GM21717 (cell line): Measurements from ENCODE around the gene NAV3.

ENCODE experiments used
- ATAC-seq: cut with Tn5 transposase; IDR thresholded peaks from one replicate; pipeline ENCODE4 v1.9.1; 2021; ENCODE audit warnings: mild to moderate bottlenecking, moderate library complexity; ENCODE audit not compliant: unreplicated experiment

The NAV3 gene

GRCh38 chr12:78115889-78116288 lies 285.2 kb downstream of the NAV3 start:
- ATAC-seq, result no peak

GRCh38 chr12:78118036-78118435 lies 287.3 kb downstream of the NAV3 start:
- no peak for ATAC-seq

DNA sequence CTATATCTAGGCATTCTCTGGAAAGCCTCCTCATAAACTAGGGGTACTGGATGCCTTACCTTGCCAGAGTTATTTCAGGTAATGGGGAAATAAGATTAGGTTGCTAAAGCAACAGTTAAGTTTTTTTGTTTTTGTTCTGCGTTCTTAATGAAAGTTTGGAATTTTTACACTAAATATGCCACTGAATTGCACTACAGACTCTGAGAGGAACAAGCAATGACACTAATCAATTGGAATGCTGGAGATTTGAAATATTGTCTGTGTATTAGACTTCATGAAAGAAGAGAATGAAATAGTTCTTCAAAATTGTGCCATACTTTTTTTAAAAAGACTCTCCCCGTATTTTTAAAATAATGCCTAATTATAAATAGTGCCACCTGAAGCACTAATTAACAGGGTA lies 287.8 kb downstream of the NAV3 start:
- ATAC-seq, result no peak

DNA sequence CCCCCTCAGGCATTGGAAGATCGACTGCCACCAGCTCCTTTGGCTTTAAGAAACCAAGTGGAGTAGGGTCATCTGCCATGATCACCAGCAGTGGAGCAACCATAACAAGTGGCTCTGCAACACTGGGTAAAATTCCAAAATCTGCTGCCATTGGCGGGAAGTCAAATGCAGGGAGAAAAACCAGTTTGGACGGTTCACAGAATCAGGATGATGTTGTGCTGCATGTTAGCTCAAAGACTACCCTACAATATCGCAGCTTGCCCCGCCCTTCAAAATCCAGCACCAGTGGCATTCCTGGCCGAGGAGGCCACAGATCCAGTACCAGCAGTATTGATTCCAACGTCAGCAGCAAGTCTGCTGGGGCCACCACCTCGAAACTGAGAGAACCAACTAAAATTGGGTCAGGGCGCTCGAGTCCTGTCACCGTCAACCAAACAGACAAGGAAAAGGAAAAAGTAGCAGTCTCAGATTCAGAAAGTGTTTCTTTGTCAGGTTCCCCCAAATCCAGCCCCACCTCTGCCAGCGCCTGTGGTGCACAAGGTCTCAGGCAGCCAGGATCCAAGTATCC lies 288.7 kb downstream of the NAV3 start:
- ATAC-seq, result no peak

DNA sequence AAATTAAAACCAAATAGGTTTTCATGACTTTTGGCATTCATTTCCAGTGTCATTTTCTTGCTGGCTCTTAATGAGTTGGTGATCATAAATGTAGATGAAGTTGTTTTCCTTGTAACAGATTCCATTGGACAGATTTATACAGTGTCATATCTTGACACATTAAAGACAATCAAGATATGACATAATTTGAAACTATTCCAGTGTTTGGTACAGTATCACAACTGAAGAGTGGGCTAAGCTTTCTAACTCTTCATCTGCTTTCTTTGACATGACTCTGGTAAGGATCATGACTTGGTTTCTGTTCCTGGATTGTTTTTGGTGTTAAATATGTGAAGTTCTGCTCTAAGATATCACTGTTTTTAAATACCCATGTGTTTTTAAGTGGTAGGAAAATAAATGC lies 289.6 kb downstream of the NAV3 start:
- ATAC-seq, result no peak

- ATAC-seq, result no peak
Observed at GRCh38 chr12:78120866-78121560, 290.3 kb downstream of the NAV3 start.

DNA sequence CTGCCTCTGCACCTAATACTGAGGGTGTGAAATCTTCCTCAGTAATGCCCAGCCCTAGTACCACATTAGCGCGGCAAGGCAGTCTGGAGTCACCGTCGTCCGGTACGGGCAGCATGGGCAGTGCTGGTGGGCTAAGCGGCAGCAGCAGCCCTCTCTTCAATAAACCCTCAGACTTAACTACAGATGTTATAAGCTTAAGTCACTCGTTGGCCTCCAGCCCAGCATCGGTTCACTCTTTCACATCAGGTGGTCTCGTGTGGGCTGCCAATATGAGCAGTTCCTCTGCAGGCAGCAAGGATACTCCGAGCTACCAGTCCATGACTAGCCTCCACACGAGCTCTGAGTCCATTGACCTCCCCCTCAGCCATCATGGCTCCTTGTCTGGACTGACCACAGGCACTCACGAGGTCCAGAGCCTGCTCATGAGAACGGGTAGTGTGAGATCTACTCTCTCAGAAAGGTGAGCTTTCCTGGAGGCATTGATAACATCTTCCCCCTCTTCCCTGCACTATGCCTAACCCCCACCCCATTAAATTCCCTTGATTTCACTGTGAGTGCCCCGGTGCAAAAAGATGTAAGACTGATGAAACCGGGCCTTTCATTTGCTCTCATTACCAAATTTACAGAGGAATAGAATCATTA lies 291.4 kb downstream of the NAV3 start:
- ATAC-seq, result no peak

GRCh38 chr12:78128211-78128610 lies 297.5 kb downstream of the NAV3 start:
- no peak for ATAC-seq

GRCh38 chr12:78143717-78144116 lies 313.0 kb downstream of the NAV3 start:
- no peak for ATAC-seq

GRCh38 chr12:78145398-78145797 lies 314.7 kb downstream of the NAV3 start:
- no peak for ATAC-seq

- no peak for ATAC-seq
Observed at GRCh38 chr12:78146365-78146772, 315.7 kb downstream of the NAV3 start.

GRCh38 chr12:78149459-78149858 lies 318.8 kb downstream of the NAV3 start:
- no peak for ATAC-seq

DNA sequence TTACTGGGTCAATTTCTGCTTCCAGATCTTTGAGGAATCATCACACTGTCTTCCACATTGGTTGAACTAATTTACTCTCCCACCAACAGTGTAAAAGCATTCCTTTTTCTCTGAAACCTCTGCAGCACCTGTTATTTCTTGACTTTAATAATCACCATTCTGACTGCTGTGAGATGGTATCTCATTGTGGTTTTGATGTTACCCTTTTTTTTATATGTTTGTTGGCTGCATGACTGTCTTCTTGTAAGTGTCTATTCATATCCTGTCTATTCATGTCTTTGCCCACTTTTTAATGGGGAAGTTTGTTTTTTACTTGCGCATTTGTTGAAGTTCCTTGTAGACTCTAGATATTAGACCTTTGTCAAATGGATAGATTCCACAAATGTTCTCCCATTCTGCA lies 324.9 kb downstream of the NAV3 start:
- no peak for ATAC-seq

GRCh38 chr12:78156751-78157150 lies 326.1 kb downstream of the NAV3 start:
- ATAC-seq, result no peak

- no peak for ATAC-seq
Observed at GRCh38 chr12:78157199-78157598, 326.5 kb downstream of the NAV3 start.

GRCh38 chr12:78164154-78164553 lies 333.5 kb downstream of the NAV3 start:
- ATAC-seq, result no peak

DNA sequence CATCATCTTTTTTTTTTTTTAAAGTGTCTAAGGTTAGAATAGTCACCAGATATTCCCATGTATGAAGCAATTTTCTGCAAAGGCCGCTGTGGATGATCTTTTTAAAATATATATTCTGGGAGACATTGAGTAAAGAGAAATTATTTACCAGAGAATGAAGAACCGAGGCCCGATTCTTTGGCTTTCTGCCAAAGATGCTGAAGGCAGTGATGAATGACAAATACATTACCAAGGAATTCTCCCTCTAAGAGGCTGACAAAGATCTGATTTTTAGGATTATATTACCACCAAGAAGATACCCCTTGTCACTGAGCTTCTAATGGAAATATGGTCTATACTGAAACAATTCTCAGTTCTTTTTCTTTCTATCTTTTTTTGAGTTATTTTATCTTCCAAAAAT lies 336.8 kb downstream of the NAV3 start:
- no peak for ATAC-seq

- ATAC-seq, result no peak
Observed at GRCh38 chr12:78171061-78171460, 340.4 kb downstream of the NAV3 start.

GRCh38 chr12:78176643-78177042 lies 345.9 kb downstream of the NAV3 start:
- ATAC-seq, result no peak

GRCh38 chr12:78177298-78177697 lies 346.6 kb downstream of the NAV3 start:
- ATAC-seq, result peak; percentile 85

GRCh38 chr12:78179346-78179745 lies 348.7 kb downstream of the NAV3 start:
- no peak for ATAC-seq

- no peak for ATAC-seq
Observed at GRCh38 chr12:78181544-78182162, 351.0 kb downstream of the NAV3 start.
